Vagina (tissue), 2 donors: ENCODE results near the gene ARMH1.

ENCODE experiments used
- POLR2A ChIP-seq, 2 donors: fragments of 450-650 bp; IDR thresholded peaks; one replicate each; pipeline ENCODE4 v1.6.1; 2017; ENCODE audit warnings: antibody characterized with exemption in 2 of 2, mild to moderate bottlenecking in 2 of 2, moderate library complexity in 2 of 2
- TF ChIP-seq, protein P1 (sequence below), 3 experiments: fragments of 450-650 bp in 2 of 3; fragments of 200-600 bp in 1 of 3; sonication (generic) in 1 of 3; IDR thresholded peaks; one replicate each; pipeline ENCODE4 v1.5.1; 2017 to 2019; ENCODE audit warnings: antibody characterized with exemption in 3 of 3, mild to moderate bottlenecking in 2 of 3, moderate library complexity in 2 of 3

GRCh38 chr1:44698138-44698537, 23.6 kb downstream of the ARMH1 start:
- TF ChIP-seq, protein P1, sequence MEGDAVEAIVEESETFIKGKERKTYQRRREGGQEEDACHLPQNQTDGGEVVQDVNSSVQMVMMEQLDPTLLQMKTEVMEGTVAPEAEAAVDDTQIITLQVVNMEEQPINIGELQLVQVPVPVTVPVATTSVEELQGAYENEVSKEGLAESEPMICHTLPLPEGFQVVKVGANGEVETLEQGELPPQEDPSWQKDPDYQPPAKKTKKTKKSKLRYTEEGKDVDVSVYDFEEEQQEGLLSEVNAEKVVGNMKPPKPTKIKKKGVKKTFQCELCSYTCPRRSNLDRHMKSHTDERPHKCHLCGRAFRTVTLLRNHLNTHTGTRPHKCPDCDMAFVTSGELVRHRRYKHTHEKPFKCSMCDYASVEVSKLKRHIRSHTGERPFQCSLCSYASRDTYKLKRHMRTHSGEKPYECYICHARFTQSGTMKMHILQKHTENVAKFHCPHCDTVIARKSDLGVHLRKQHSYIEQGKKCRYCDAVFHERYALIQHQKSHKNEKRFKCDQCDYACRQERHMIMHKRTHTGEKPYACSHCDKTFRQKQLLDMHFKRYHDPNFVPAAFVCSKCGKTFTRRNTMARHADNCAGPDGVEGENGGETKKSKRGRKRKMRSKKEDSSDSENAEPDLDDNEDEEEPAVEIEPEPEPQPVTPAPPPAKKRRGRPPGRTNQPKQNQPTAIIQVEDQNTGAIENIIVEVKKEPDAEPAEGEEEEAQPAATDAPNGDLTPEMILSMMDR (IDR thresholded peaks at IDR 0.05) = no peak
- no peak for TF ChIP-seq POLR2A (IDR thresholded peaks at IDR 0.05)
